ENCODE data around the gene TSGA10. TPM values are rescaled to one million over a fixed set of nuclear protein-coding genes. Genes with fewer than 3 reads are reported as not detected.
"Not testable (repeated sequence)": the region's sequence is repeated elsewhere in the genome, so short reads cannot be mapped to it uniquely, and the experiment has no call there.

Gene TSGA10
- total RNA-seq (10 to 100 TPM; 12.4 to 20.6 TPM), polyA plus RNA-seq (ENCODE audit: insufficient read length in 2 of 2) (10 to 100 TPM in 1 of 2 donors, 1 to 10 TPM in 1; 9.9 to 10.2 TPM)
- long read RNA-seq, donor 1, partial matches to known transcripts, result 16 of 16 reads
- long read RNA-seq, donor 1, other reads (novel, unspliced or antisense), result 0 of 16 reads
- long read RNA-seq, donor 2, result 0 reads
- long read RNA-seq, donor 3, partial matches to known transcripts, result 0 of 3 reads
- long read RNA-seq, donor 3, other reads (novel, unspliced or antisense), result 0 of 3 reads
- long read RNA-seq, donor 4, partial matches to known transcripts, result 0 of 1 reads
- long read RNA-seq, donor 4, other reads (novel, unspliced or antisense), result 0 of 1 reads

- DNase-seq (ENCODE audit: low read depth in 4 of 6, low spot score in 6 of 6), result peak; percentile 82 to 98 (median 86)
- WGBS (ENCODE audit: insufficient coverage), result under 1% methylated on average over 63 of the region's 70 CpGs
- peak within 1 kb of the TSS; percentile 81 for H3K27ac ChIP-seq (ENCODE audit: low read depth, low read length)
- no peaks in the 10 kb centered on the region for H3K9me3 ChIP-seq (ENCODE audit: control insufficient read depth, insufficient read depth, low read length)
- H3K36me3 ChIP-seq (ENCODE audit: control insufficient read depth, insufficient read depth, low read length), result peaks cover 6% of the 10 kb centered on the region
- peaks cover 6% of the 10 kb centered on the region for H3K4me1 ChIP-seq (ENCODE audit: control insufficient read depth, insufficient read depth, low read length)
- peak within 1 kb of the TSS; percentile 88 for H3K4me3 ChIP-seq (ENCODE audit: low read depth, low read length)
- H3K27me3 ChIP-seq (ENCODE audit: control insufficient read depth, insufficient read depth, low read length), result no peaks in the 10 kb centered on the region
These were observed at the start of gene TSGA10, which contains the start of gene LIPT1 for GRCh38 chr2:99154643-99155536. Gene TSGA10 (minus strand): TSS chr2:99154942. CDS start chr2:99109439, 45,503 bp downstream. Gene LIPT1 (plus strand): TSS chr2:99154967. CDS start chr2:99161958, 6,991 bp downstream.

- WGBS (ENCODE audit: insufficient coverage), result 78% methylated on average over 2 of the region's 4 CpGs
- peaks cover 11% of the 10 kb centered on the region for H3K36me3 ChIP-seq (ENCODE audit: control insufficient read depth, insufficient read depth, low read length)
- no peak for DNase-seq (ENCODE audit: low read depth in 4 of 6, low spot score in 6 of 6)
- no peaks in the 10 kb centered on the region for H3K27me3 ChIP-seq (ENCODE audit: control insufficient read depth, insufficient read depth, low read length)
- no peaks in the 10 kb centered on the region for H3K9me3 ChIP-seq (ENCODE audit: control insufficient read depth, insufficient read depth, low read length)
- H3K4me3 ChIP-seq (ENCODE audit: low read depth, low read length), result no peak overlapping the region
- no peak overlapping the region for H3K27ac ChIP-seq (ENCODE audit: low read depth, low read length)
- no peaks in the 10 kb centered on the region for H3K4me1 ChIP-seq (ENCODE audit: control insufficient read depth, insufficient read depth, low read length)
These were observed 47.4 kb upstream of the TSGA10 start for GRCh38 chr2:99201959-99202678.

GRCh38 chr2:99200076-99200800 is 45.5 kb upstream of the TSGA10 start:
- no peaks in the 10 kb centered on the region for H3K27me3 ChIP-seq (ENCODE audit: control insufficient read depth, insufficient read depth, low read length)
- no peaks in the 10 kb centered on the region for H3K4me1 ChIP-seq (ENCODE audit: control insufficient read depth, insufficient read depth, low read length)
- H3K9me3 ChIP-seq (ENCODE audit: control insufficient read depth, insufficient read depth, low read length), result no peaks in the 10 kb centered on the region
- H3K36me3 ChIP-seq (ENCODE audit: control insufficient read depth, insufficient read depth, low read length), result peaks cover 23% of the 10 kb centered on the region
- 80% methylated on average over 1 of the region's 7 CpGs for WGBS (ENCODE audit: insufficient coverage)
- no peak overlapping the region for H3K27ac ChIP-seq (ENCODE audit: low read depth, low read length)
- DNase-seq (ENCODE audit: low read depth in 4 of 6, low spot score in 6 of 6), result no peak
- no peak overlapping the region for H3K4me3 ChIP-seq (ENCODE audit: low read depth, low read length)

GRCh38 chr2:99198103-99198841 is 43.5 kb upstream of the TSGA10 start:
- Histone ChIP-seq H3K9me3 (ENCODE audit: control insufficient read depth, insufficient read depth, low read length) (no peaks in the 10 kb centered on the region), H3K27me3 (ENCODE audit: control insufficient read depth, insufficient read depth, low read length) (no peaks in the 10 kb centered on the region), H3K27ac (ENCODE audit: low read depth, low read length) (no peak overlapping the region), H3K4me1 (ENCODE audit: control insufficient read depth, insufficient read depth, low read length) (no peaks in the 10 kb centered on the region), H3K4me3 (ENCODE audit: low read depth, low read length) (no peak overlapping the region), H3K36me3 (ENCODE audit: control insufficient read depth, insufficient read depth, low read length) (peaks cover 27% of the 10 kb centered on the region)
- 92% methylated on average over 5 of the region's 6 CpGs for WGBS (ENCODE audit: insufficient coverage)
- no peak for DNase-seq (ENCODE audit: low read depth in 4 of 6, low spot score in 6 of 6)

- not testable (repeated sequence) for H3K9me3 ChIP-seq (ENCODE audit: control insufficient read depth, insufficient read depth, low read length); H3K4me3 ChIP-seq (ENCODE audit: low read depth, low read length); DNase-seq (ENCODE audit: low read depth in 4 of 6, low spot score in 6 of 6); H3K27ac ChIP-seq (ENCODE audit: low read depth, low read length); H3K27me3 ChIP-seq (ENCODE audit: control insufficient read depth, insufficient read depth, low read length); H3K4me1 ChIP-seq (ENCODE audit: control insufficient read depth, insufficient read depth, low read length)
- peaks cover 37% of the 10 kb centered on the region for H3K36me3 ChIP-seq (ENCODE audit: control insufficient read depth, insufficient read depth, low read length)
- whole genome bisulfite sequencing (ENCODE audit: insufficient coverage), result 88% methylated on average over 1 of the region's 4 CpGs
These were observed 37.6 kb upstream of the TSGA10 start for GRCh38 chr2:99192364-99192763.

GRCh38 chr2:99190548-99190947 is 35.8 kb upstream of the TSGA10 start:
- Histone ChIP-seq H3K36me3 (ENCODE audit: control insufficient read depth, insufficient read depth, low read length) (peaks cover 26% of the 10 kb centered on the region), H3K27me3 (ENCODE audit: control insufficient read depth, insufficient read depth, low read length) (no peaks in the 10 kb centered on the region), H3K4me1 (ENCODE audit: control insufficient read depth, insufficient read depth, low read length) (no peaks in the 10 kb centered on the region), H3K27ac (ENCODE audit: low read depth, low read length) (no peak overlapping the region), H3K4me3 (ENCODE audit: low read depth, low read length) (no peak overlapping the region), H3K9me3 (ENCODE audit: control insufficient read depth, insufficient read depth, low read length) (no peaks in the 10 kb centered on the region)
- DNase-seq (ENCODE audit: low read depth in 4 of 6, low spot score in 6 of 6), result no peak
- 88% methylated on average over 1 of the region's 1 CpG for WGBS (ENCODE audit: insufficient coverage)

- H3K4me1 ChIP-seq (ENCODE audit: control insufficient read depth, insufficient read depth, low read length), result no peaks in the 10 kb centered on the region
- DNase-seq (ENCODE audit: low read depth in 4 of 6, low spot score in 6 of 6), result no peak
- no peaks in the 10 kb centered on the region for H3K9me3 ChIP-seq (ENCODE audit: control insufficient read depth, insufficient read depth, low read length)
- no peaks in the 10 kb centered on the region for H3K27me3 ChIP-seq (ENCODE audit: control insufficient read depth, insufficient read depth, low read length)
- no peak overlapping the region for H3K27ac ChIP-seq (ENCODE audit: low read depth, low read length)
- peaks cover 20% of the 10 kb centered on the region for H3K36me3 ChIP-seq (ENCODE audit: control insufficient read depth, insufficient read depth, low read length)
- no CpG with 5 or more reads among the region's 3 CpGs for WGBS (ENCODE audit: insufficient coverage)
- no peak overlapping the region for H3K4me3 ChIP-seq (ENCODE audit: low read depth, low read length)
These were observed 33.6 kb upstream of the TSGA10 start for GRCh38 chr2:99188357-99188756.

- Histone ChIP-seq H3K27me3 (ENCODE audit: control insufficient read depth, insufficient read depth, low read length) (no peaks in the 10 kb centered on the region), H3K4me1 (ENCODE audit: control insufficient read depth, insufficient read depth, low read length) (peaks cover 4% of the 10 kb centered on the region), H3K27ac (ENCODE audit: low read depth, low read length) (no peak overlapping the region), H3K4me3 (ENCODE audit: low read depth, low read length) (no peak overlapping the region), H3K36me3 (ENCODE audit: control insufficient read depth, insufficient read depth, low read length) (peaks cover 20% of the 10 kb centered on the region), H3K9me3 (ENCODE audit: control insufficient read depth, insufficient read depth, low read length) (no peaks in the 10 kb centered on the region)
- no peak for DNase-seq (ENCODE audit: low read depth in 4 of 6, low spot score in 6 of 6)
These were observed 32.3 kb upstream of the TSGA10 start for GRCh38 chr2:99187011-99187410.

Data from spinal cord (tissue), 10 donors.